Activated CD4-positive, alpha-beta T cell treated with anti-CD3 and anti-CD28 coated beads, Interleukin-2, amount 10 ng/mL, durations not matched to agents 24 days and 14 days (primary cell): ENCODE results near the gene GPD2. TPM values are rescaled to one million over a fixed set of nuclear protein-coding genes. Genes with fewer than 3 reads are reported as not detected.
"Not testable (repeated sequence)": the region's sequence is repeated elsewhere in the genome, so short reads cannot be mapped to it uniquely, and the experiment has no call there.

Experiments
- DNase-seq: peaks from one replicate; pipeline ENCODE4 v3.0.0; 2022
- H3K27ac Mint-ChIP-seq: one replicate; pipeline ENCODE4 v1.8.0; 2022; ENCODE audit warnings: mild to moderate bottlenecking, mixed read lengths
- H3K27me3 Mint-ChIP-seq: one replicate; pipeline ENCODE4 v1.8.0; 2022; ENCODE audit warnings: mixed read lengths
- H3K36me3 Mint-ChIP-seq: one replicate; pipeline ENCODE4 v1.8.0; 2022; ENCODE audit warnings: low read depth, mild to moderate bottlenecking, mixed read lengths
- H3K4me1 Mint-ChIP-seq: one replicate; pipeline ENCODE4 v1.8.0; 2021; ENCODE audit warnings: mixed read lengths
- H3K4me3 Mint-ChIP-seq: one replicate; pipeline ENCODE4 v1.8.0; 2022; ENCODE audit warnings: mild to moderate bottlenecking, moderate library complexity, mixed read lengths
- H3K9me3 Mint-ChIP-seq: one replicate; pipeline ENCODE4 v1.8.0; 2021; ENCODE audit warnings: mixed read lengths
- intact Hi-C: fragments of 100-400 bp; cut with micrococcal nuclease; formaldehyde crosslinking; loops from one replicate; pipeline ENCODE4 v1.15.1; 2023
- total RNA-seq: library from RNA; stranded (reverse); gene quantifications from 2 replicates; pipeline ENCODE4 v1.2.3, GENCODE V29; 2022

The GPD2 gene
- total RNA-seq, 1 donor from 2014 or later: 19.7 TPM

- DNase-seq, intact Hi-C loops, H3K27ac Mint-ChIP-seq, H3K4me1 Mint-ChIP-seq, H3K9me3 Mint-ChIP-seq, H3K36me3 Mint-ChIP-seq, H3K4me3 Mint-ChIP-seq: not testable (repeated sequence)
- peaks cover 14% of the 10 kb centered on the region for H3K27me3 Mint-ChIP-seq
Observed at GRCh38 chr2:156618071-156618470, 181.9 kb downstream of the GPD2 start.

- H3K9me3 Mint-ChIP-seq: no peaks in the 10 kb centered on the region
- peaks cover 12% of the 10 kb centered on the region for H3K27me3 Mint-ChIP-seq
- DNase-seq: no peak
- H3K4me3 Mint-ChIP-seq: no peak overlapping the region
- H3K27ac Mint-ChIP-seq: no peak overlapping the region
- intact Hi-C loops: no loop called here
- no peaks in the 10 kb centered on the region for H3K36me3 Mint-ChIP-seq
- H3K4me1 Mint-ChIP-seq: no peaks in the 10 kb centered on the region
Observed at GRCh38 chr2:156619021-156619539, 182.9 kb downstream of the GPD2 start.

DNA sequence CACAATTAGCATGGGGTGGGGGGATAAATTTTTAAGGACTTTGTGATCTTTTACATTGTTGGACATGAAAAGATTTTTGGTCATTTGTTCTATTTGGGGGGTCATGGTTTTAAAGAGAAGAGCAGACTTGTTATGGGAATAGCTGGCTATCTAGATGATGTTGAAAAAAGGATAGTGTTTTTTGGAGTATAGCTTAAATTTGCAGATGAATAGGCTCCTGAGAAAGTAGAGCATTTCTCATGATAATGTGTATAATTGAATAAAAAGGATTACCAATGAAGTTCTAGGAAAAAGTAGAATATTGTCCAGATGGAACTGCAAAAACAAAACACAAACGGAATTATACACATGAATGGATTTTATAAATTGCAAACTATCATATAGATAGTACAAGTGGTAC is 186.3 kb downstream of the GPD2 start:
- no peak overlapping the region for H3K4me3 Mint-ChIP-seq
- no peaks in the 10 kb centered on the region for H3K36me3 Mint-ChIP-seq
- H3K4me1 Mint-ChIP-seq: no peaks in the 10 kb centered on the region
- DNase-seq: no peak
- H3K27ac Mint-ChIP-seq: no peak overlapping the region
- H3K27me3 Mint-ChIP-seq: peaks cover 3% of the 10 kb centered on the region
- no peaks in the 10 kb centered on the region for H3K9me3 Mint-ChIP-seq
- intact Hi-C loops: no loop called here

- no peaks in the 10 kb centered on the region for H3K36me3 Mint-ChIP-seq
- intact Hi-C loops: no loop called here
- H3K27ac Mint-ChIP-seq: no peak overlapping the region
- DNase-seq: no peak
- H3K27me3 Mint-ChIP-seq: peaks cover 11% of the 10 kb centered on the region
- no peaks in the 10 kb centered on the region for H3K4me1 Mint-ChIP-seq
- H3K9me3 Mint-ChIP-seq: no peaks in the 10 kb centered on the region
- H3K4me3 Mint-ChIP-seq: no peak overlapping the region
Observed at GRCh38 chr2:156625360-156626170, 189.4 kb downstream of the GPD2 start.

GRCh38 chr2:156626931-156627330 is 190.8 kb downstream of the GPD2 start:
- H3K36me3 Mint-ChIP-seq: no peaks in the 10 kb centered on the region
- DNase-seq: no peak
- no peak overlapping the region for H3K4me3 Mint-ChIP-seq
- H3K27ac Mint-ChIP-seq: no peak overlapping the region
- H3K27me3 Mint-ChIP-seq: peaks cover 17% of the 10 kb centered on the region
- H3K4me1 Mint-ChIP-seq: no peaks in the 10 kb centered on the region
- intact Hi-C loops: no loop called here
- no peaks in the 10 kb centered on the region for H3K9me3 Mint-ChIP-seq

GRCh38 chr2:156630579-156631337 is 194.6 kb downstream of the GPD2 start:
- Mint-ChIP-seq H3K4me3 (no peak overlapping the region), H3K4me1 (no peaks in the 10 kb centered on the region), H3K36me3 (no peaks in the 10 kb centered on the region), H3K9me3 (no peaks in the 10 kb centered on the region), H3K27ac (no peak overlapping the region), H3K27me3 (peaks cover 22% of the 10 kb centered on the region)
- intact Hi-C loops: no loop called here
- DNase-seq: no peak

DNA sequence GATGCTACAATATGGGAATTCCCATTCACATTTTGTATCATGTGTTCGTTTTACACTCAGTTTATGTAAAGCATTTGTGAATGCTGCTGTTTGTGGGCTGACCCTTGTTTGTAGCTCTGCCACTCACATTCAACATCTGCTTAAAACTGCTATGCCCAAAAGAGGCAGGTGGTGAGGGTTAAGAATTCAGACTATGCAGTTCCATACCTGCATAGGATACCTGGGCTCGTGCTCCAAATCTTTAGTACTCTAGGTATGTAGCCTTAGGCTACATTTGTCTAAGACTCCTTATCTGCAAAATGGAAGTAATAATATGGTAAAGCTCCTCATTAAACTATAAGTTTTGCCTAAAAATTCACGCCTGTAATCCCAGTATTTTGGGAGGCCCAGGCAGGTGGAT is 199.5 kb downstream of the GPD2 start:
- Mint-ChIP-seq H3K9me3 (no peaks in the 10 kb centered on the region), H3K36me3 (no peaks in the 10 kb centered on the region), H3K4me3 (no peak overlapping the region), H3K27me3 (peaks cover 13% of the 10 kb centered on the region), H3K27ac (no peak overlapping the region), H3K4me1 (no peaks in the 10 kb centered on the region)
- DNase-seq: no peak
- intact Hi-C loops: no loop called here

Other genes starting within 250 kb of the GPD2 start
- gene NR4A2, start 103.7 kb upstream of the GPD2 start, total RNA-seq: 13.2 and 14.1 TPM in 2 replicates